Measurements from ENCODE around the gene TRH. TPM values are rescaled to one million over a fixed set of nuclear protein-coding genes. Genes with fewer than 3 reads are reported as not detected.

The TRH gene
- total RNA-seq, 2 experiments from 2014 or later, result not detected

GRCh38 chr3:129973853-129974563 is 512 bp upstream of the TRH start:
- no peaks in the 10 kb centered on the region for H3K9me3 Mint-ChIP-seq
- peaks cover 5% of the 10 kb centered on the region for H3K4me1 Mint-ChIP-seq
- peaks cover 1% of the 10 kb centered on the region for H3K36me3 Mint-ChIP-seq
- DNase-seq (no peak), ATAC-seq (ENCODE audit: low read depth) (no peak)
- peaks cover 59% of the 10 kb centered on the region for H3K27me3 Mint-ChIP-seq
- POLR2A ChIA-PET, result no interaction called here
- no peak overlapping the region for H3K27ac Mint-ChIP-seq
- peak overlapping the region; percentile 47 for H3K4me3 Mint-ChIP-seq

GRCh38 chr3:129974833-129975704 is 549 bp downstream of the TRH start:
- DNase-seq, result peak; percentile 36
- Mint-ChIP-seq H3K4me3 (peak overlapping the region; percentile 36), H3K9me3 (no peaks in the 10 kb centered on the region), H3K27me3 (peaks cover 64% of the 10 kb centered on the region), H3K27ac (no peak overlapping the region), H3K4me1 (peaks cover 5% of the 10 kb centered on the region), H3K36me3 (peaks cover 1% of the 10 kb centered on the region)
- ATAC-seq (ENCODE audit: low read depth), result no peak
- POLR2A ChIA-PET, result interaction anchor here (0.6 kb wide), 1 partner anchor 51 kb away, joined by 3 read pairs; no protein-coding TSS in a partner anchor

- no peak for ATAC-seq (ENCODE audit: low read depth)
- Mint-ChIP-seq H3K4me3 (no peak overlapping the region), H3K9me3 (no peaks in the 10 kb centered on the region), H3K4me1 (peaks cover 5% of the 10 kb centered on the region), H3K27me3 (peaks cover 64% of the 10 kb centered on the region), H3K36me3 (peaks cover 1% of the 10 kb centered on the region), H3K27ac (no peak overlapping the region)
- no peak for DNase-seq
- POLR2A ChIA-PET, result no interaction called here
Observed at GRCh38 chr3:129975705-129976048, 1.2 kb downstream of the TRH start.

- H3K4me1 Mint-ChIP-seq, result peaks cover 5% of the 10 kb centered on the region
- H3K4me3 Mint-ChIP-seq, result no peak overlapping the region
- POLR2A ChIA-PET, result no interaction called here
- ATAC-seq (ENCODE audit: low read depth), result no peak
- H3K9me3 Mint-ChIP-seq, result no peaks in the 10 kb centered on the region
- no peak overlapping the region for H3K27ac Mint-ChIP-seq
- no peak for DNase-seq
- H3K36me3 Mint-ChIP-seq, result peaks cover 1% of the 10 kb centered on the region
- peaks cover 63% of the 10 kb centered on the region for H3K27me3 Mint-ChIP-seq
Observed at GRCh38 chr3:129976286-129976685, 1.8 kb downstream of the TRH start.

GRCh38 chr3:129978123-129978522 is 3.6 kb downstream of the TRH start:
- POLR2A ChIA-PET, result interaction anchor here (0.6 kb wide), 1 partner anchor 88 kb away, joined by 3 read pairs; no protein-coding TSS in a partner anchor
- no peak for ATAC-seq (ENCODE audit: low read depth)
- Mint-ChIP-seq H3K4me1 (peaks cover 5% of the 10 kb centered on the region), H3K4me3 (no peak overlapping the region), H3K27ac (no peak overlapping the region), H3K27me3 (peaks cover 49% of the 10 kb centered on the region), H3K36me3 (peaks cover 1% of the 10 kb centered on the region), H3K9me3 (no peaks in the 10 kb centered on the region)
- no peak for DNase-seq

- Mint-ChIP-seq H3K4me1 (peaks cover 3% of the 10 kb centered on the region), H3K36me3 (no peaks in the 10 kb centered on the region), H3K9me3 (no peaks in the 10 kb centered on the region), H3K27me3 (peaks cover 33% of the 10 kb centered on the region), H3K4me3 (no peak overlapping the region), H3K27ac (no peak overlapping the region)
- no peak for DNase-seq
- POLR2A ChIA-PET, result no interaction called here
- no peak for ATAC-seq (ENCODE audit: low read depth)
Observed at GRCh38 chr3:129979905-129980304, 5.4 kb downstream of the TRH start.

GRCh38 chr3:129983561-129983960 is 9.0 kb downstream of the TRH start:
- H3K9me3 Mint-ChIP-seq, result no peaks in the 10 kb centered on the region
- H3K4me1 Mint-ChIP-seq, result no peaks in the 10 kb centered on the region
- DNase-seq, result no peak
- H3K36me3 Mint-ChIP-seq, result no peaks in the 10 kb centered on the region
- POLR2A ChIA-PET, result no interaction called here
- H3K27me3 Mint-ChIP-seq, result peaks cover 9% of the 10 kb centered on the region
- no peak overlapping the region for H3K27ac Mint-ChIP-seq
- ATAC-seq (ENCODE audit: low read depth), result no peak
- H3K4me3 Mint-ChIP-seq, result no peak overlapping the region

- DNase-seq, result no peak
- Mint-ChIP-seq H3K27ac (no peak overlapping the region), H3K36me3 (no peaks in the 10 kb centered on the region), H3K9me3 (no peaks in the 10 kb centered on the region), H3K27me3 (peaks cover 9% of the 10 kb centered on the region), H3K4me1 (no peaks in the 10 kb centered on the region), H3K4me3 (no peak overlapping the region)
- POLR2A ChIA-PET, result no interaction called here
- ATAC-seq (ENCODE audit: low read depth), result no peak
Observed at GRCh38 chr3:129984125-129984524, 9.6 kb downstream of the TRH start.

- POLR2A ChIA-PET, result no interaction called here
- Mint-ChIP-seq H3K27me3 (peaks cover 9% of the 10 kb centered on the region), H3K9me3 (no peaks in the 10 kb centered on the region), H3K4me1 (no peaks in the 10 kb centered on the region), H3K36me3 (no peaks in the 10 kb centered on the region), H3K4me3 (no peak overlapping the region), H3K27ac (no peak overlapping the region)
- ATAC-seq (ENCODE audit: low read depth), result no peak
- no peak for DNase-seq
Observed at GRCh38 chr3:129985113-129985512, 10.6 kb downstream of the TRH start.

- Mint-ChIP-seq H3K4me3 (no peak overlapping the region), H3K36me3 (no peaks in the 10 kb centered on the region), H3K4me1 (no peaks in the 10 kb centered on the region), H3K27ac (no peak overlapping the region), H3K9me3 (no peaks in the 10 kb centered on the region), H3K27me3 (peaks cover 9% of the 10 kb centered on the region)
- POLR2A ChIA-PET, result no interaction called here
- ATAC-seq (ENCODE audit: low read depth), result no peak
- no peak for DNase-seq
Observed at GRCh38 chr3:129988429-129988828, 13.9 kb downstream of the TRH start.

GRCh38 chr3:129989414-129989813 is 14.9 kb downstream of the TRH start:
- ATAC-seq (ENCODE audit: low read depth) (no peak), DNase-seq (no peak)
- Mint-ChIP-seq H3K4me1 (no peaks in the 10 kb centered on the region), H3K36me3 (no peaks in the 10 kb centered on the region), H3K4me3 (no peak overlapping the region), H3K27me3 (peaks cover 11% of the 10 kb centered on the region), H3K27ac (no peak overlapping the region), H3K9me3 (no peaks in the 10 kb centered on the region)
- POLR2A ChIA-PET, result no interaction called here

GRCh38 chr3:129992781-129993180 is 18.3 kb downstream of the TRH start:
- H3K4me3 Mint-ChIP-seq, result no peak overlapping the region

GRCh38 chr3:129994883-129995559 is 20.5 kb downstream of the TRH start:
- Mint-ChIP-seq H3K9me3 (no peaks in the 10 kb centered on the region), H3K27ac (no peak overlapping the region), H3K27me3 (peaks cover 18% of the 10 kb centered on the region), H3K4me1 (no peaks in the 10 kb centered on the region), H3K4me3 (no peak overlapping the region), H3K36me3 (no peaks in the 10 kb centered on the region)
- ATAC-seq (ENCODE audit: low read depth), result no peak
- DNase-seq, result no peak
- POLR2A ChIA-PET, result no interaction called here

More at GRCh38 chr3:129992781-129993180, 18.3 kb downstream of the TRH start:
- DNase-seq, result no peak
- Mint-ChIP-seq H3K36me3 (no peaks in the 10 kb centered on the region), H3K9me3 (no peaks in the 10 kb centered on the region), H3K4me1 (no peaks in the 10 kb centered on the region), H3K27me3 (peaks cover 16% of the 10 kb centered on the region), H3K27ac (no peak overlapping the region)
- POLR2A ChIA-PET, result no interaction called here
- ATAC-seq (ENCODE audit: low read depth), result no peak

Measured in activated naive CD8-positive, alpha-beta T cell treated with anti-CD3 and anti-CD28 coated beads, Interleukin-2, amount 10 ng/mL, durations not matched to agents 7 days and 5 days (primary cell).